CD14-positive monocyte (primary cell): ENCODE measurements around the gene AGPAT2. TPM values are rescaled to one million over a fixed set of nuclear protein-coding genes. Genes with fewer than 3 reads are reported as not detected.

Experiments used
- DNase-seq, 3 donors: peaks; one replicate each; pipeline ENCODE4 v3.0.0-alpha.2; 2011 to 2022
- H2AFZ ChIP-seq: 2 replicates; pipeline ENCODE4 v1.6.0; 2012; ENCODE audit warnings: mild to moderate bottlenecking, low read depth, low read length, inconsistent platforms; ENCODE audit not compliant: insufficient read depth, poor library complexity, severe bottlenecking
- H3K27ac ChIP-seq, 2 donors: 1 replicate in 1 of 2; 2 replicates in 1 of 2; pipeline ENCODE4 v1.5.1; 2012 to 2013; ENCODE audit warnings: low read length in 2 of 2, control low read depth in 1 of 2, inconsistent platforms in 1 of 2, low read depth in 1 of 2, mild to moderate bottlenecking in 1 of 2
- H3K27me3 ChIP-seq, 2 donors: one replicate each; pipeline versions ENCODE4 v1.6.0 to v1.6.1; 2011 to 2013; ENCODE audit warnings: low read length in 2 of 2; ENCODE audit not compliant: control insufficient read depth in 2 of 2, insufficient read depth in 2 of 2
- H3K36me3 ChIP-seq, 2 donors: replicated peaks in 1 of 2; 1 replicate in 1 of 2; 2 replicates in 1 of 2; pipeline versions ENCODE4 v1.5.1 to v1.6.1; 2012 to 2013; ENCODE audit warnings: low read length in 2 of 2, control low read depth in 1 of 2, inconsistent platforms in 1 of 2, mild to moderate bottlenecking in 1 of 2; ENCODE audit not compliant: insufficient read depth in 2 of 2, control insufficient read depth in 1 of 2
- H3K4me1 ChIP-seq, 2 donors: 1 replicate in 1 of 2; 2 replicates in 1 of 2; pipeline versions ENCODE4 v1.5.1 to v1.6.1; 2012 to 2013; ENCODE audit warnings: low read length in 2 of 2, control low read depth in 1 of 2, inconsistent platforms in 1 of 2, mild to moderate bottlenecking in 1 of 2, moderate library complexity in 1 of 2; ENCODE audit not compliant: insufficient read depth in 2 of 2, control insufficient read depth in 1 of 2
- H3K4me2 ChIP-seq: replicated peaks from 2 replicates; pipeline ENCODE3; 2012; ENCODE audit warnings: low read length, moderate library complexity, mild to moderate bottlenecking; ENCODE audit not compliant: poor library complexity, severe bottlenecking; ENCODE audit errors: extremely low read depth
- H3K4me3 ChIP-seq, 3 experiments: fragments of 200-600 bp in 1 of 3; sonication (generic) in 1 of 3; replicated peaks in 1 of 3; 1 replicate in 2 of 3; 2 replicates in 1 of 3; pipeline ENCODE4 v1.5.1; 2011 to 2013; ENCODE audit warnings: low read length in 3 of 3, mild to moderate bottlenecking in 3 of 3, control low read depth in 2 of 3, low read depth in 2 of 3, inconsistent platforms in 1 of 3, moderate library complexity in 1 of 3
- H3K79me2 ChIP-seq: 2 replicates; pipeline ENCODE4 v1.6.0; 2012; ENCODE audit warnings: mild to moderate bottlenecking, control low read depth, inconsistent platforms, low read length, moderate library complexity; ENCODE audit not compliant: insufficient read depth
- H3K9ac ChIP-seq: 2 replicates; pipeline ENCODE4 v1.6.0; 2017; ENCODE audit warnings: low read length, mild to moderate bottlenecking; ENCODE audit not compliant: insufficient read depth, poor library complexity, severe bottlenecking
- H3K9me3 ChIP-seq, 2 donors: replicated peaks in 1 of 2; 1 replicate in 1 of 2; 2 replicates in 1 of 2; pipeline versions ENCODE4 v1.5.1 to v1.6.1; 2012 to 2013; ENCODE audit warnings: low read length in 2 of 2, control low read depth in 1 of 2; ENCODE audit not compliant: control insufficient read depth in 1 of 2, insufficient read depth in 1 of 2
- H4K20me1 ChIP-seq: 2 replicates; pipeline ENCODE4 v1.6.0; 2012; ENCODE audit warnings: mild to moderate bottlenecking, low read length, control low read depth, moderate library complexity; ENCODE audit not compliant: insufficient read depth
- H3K27ac Mint-ChIP-seq, 7 donors: one replicate each; pipeline ENCODE4 v1.8.0; 2020; ENCODE audit warnings: mild to moderate bottlenecking in 7 of 7, mixed read lengths in 7 of 7, moderate library complexity in 6 of 7, inconsistent platforms in 2 of 7
- H3K27me3 Mint-ChIP-seq, 3 donors: one replicate each; pipeline ENCODE4 v1.8.0; 2021 to 2022; ENCODE audit warnings: low read depth in 3 of 3, mild to moderate bottlenecking in 3 of 3, mixed read lengths in 3 of 3, moderate library complexity in 3 of 3, inconsistent platforms in 1 of 3
- H3K36me3 Mint-ChIP-seq, 2 donors: one replicate each; pipeline ENCODE4 v1.8.0; 2020; ENCODE audit warnings: mixed read lengths in 2 of 2, inconsistent platforms in 1 of 2, mild to moderate bottlenecking in 1 of 2
- H3K4me1 Mint-ChIP-seq: one replicate; pipeline ENCODE4 v1.8.0; 2020; ENCODE audit warnings: mild to moderate bottlenecking, mixed read lengths
- H3K4me3 Mint-ChIP-seq, 2 donors: one replicate each; pipeline ENCODE4 v1.8.0; 2020; ENCODE audit warnings: mild to moderate bottlenecking in 2 of 2, mixed read lengths in 2 of 2, moderate library complexity in 1 of 2
- H3K9me3 Mint-ChIP-seq, 7 donors: one replicate each; pipeline ENCODE4 v1.8.0; 2020 to 2022; ENCODE audit warnings: mixed read lengths in 7 of 7, mild to moderate bottlenecking in 6 of 7, moderate library complexity in 6 of 7, inconsistent platforms in 2 of 7
- CTCF ChIP-seq: fragments of 200-600 bp; IDR thresholded peaks from one replicate; pipeline ENCODE4 v1.8.0; 2022; ENCODE audit warnings: antibody characterized with exemption, mild to moderate bottlenecking
- WGBS: methylation state at CpG from one replicate; pipeline ENCODE4 v1.1.5; 2013; ENCODE audit warnings: missing lambda C conversion rate; ENCODE audit not compliant: insufficient coverage; 5-methylcytosine and 5-hydroxymethylcytosine counted together
- intact Hi-C, 2 donors: fragments of 100-400 bp; cut with micrococcal nuclease; formaldehyde crosslinking; loops; one replicate each; pipeline versions ENCODE4 v1.15.0 to v1.15.1; 2023
- polyA plus RNA-seq, 3 donors: library from polyadenylated mRNA; depleted of rRNA in 1 of 3; unstranded in 2 of 3; stranded (reverse) in 1 of 3; fragments of 300-500 nt in 2 of 3; fragments of >200 nt in 1 of 3; fragmentation: Illumina TruSeq in 2 of 3; gene quantifications; 1 replicate in 2 of 3; 2 replicates in 1 of 3; pipeline ENCODE4 v1.2.3, GENCODE V29; 2012 to 2021

AGPAT2 gene
- polyA plus RNA-seq, 3 donors: 80.1 to 139 (median 116) TPM

- intact Hi-C loops: loop anchor here in 1 of 2 donors (5.0 kb wide), 1 partner anchor 51 kb away; no protein-coding TSS in a partner anchor
- peak overlapping the region; percentile 91 to 95 (median 93) for H3K27ac Mint-ChIP-seq
- peaks cover 79 to 83% of the 10 kb centered on the region in 2 donors for H3K4me1 ChIP-seq
Measured at GRCh38 chr9:136698635-136699246, 11.5 kb upstream of the AGPAT2 start.

More at GRCh38 chr9:136698635-136699246, 11.5 kb upstream of the AGPAT2 start:
- H3K36me3 Mint-ChIP-seq: peaks cover 0 to 2% of the 10 kb centered on the region in 2 donors
- Histone ChIP-seq H3K36me3 (no peaks in the 10 kb centered on the region), H3K9ac (no peak overlapping the region), H3K79me2 (no peaks in the 10 kb centered on the region), H2AFZ (no peak overlapping the region), H3K27me3 (peaks cover 2 to 12% of the 10 kb centered on the region in 2 donors), H3K4me2 (peak overlapping the region; percentile 28), H4K20me1 (no peaks in the 10 kb centered on the region), H3K4me3 (no peak overlapping the region), H3K9me3 (no peaks in the 10 kb centered on the region), H3K27ac (peak overlapping the region; percentile 55 to 89)
- TF ChIP-seq CTCF: no peak
- H3K27me3 Mint-ChIP-seq: peaks cover 12 to 33% (median 20%) of the 10 kb centered on the region in 3 donors
- peaks cover 0 to 6% (median 0%) of the 10 kb centered on the region in 7 donors for H3K9me3 Mint-ChIP-seq
- H3K4me1 Mint-ChIP-seq: peaks cover 64% of the 10 kb centered on the region
- no peak overlapping the region for H3K4me3 Mint-ChIP-seq
- 100% methylated on average over 2 of the region's 11 CpGs for WGBS
- DNase-seq: no peak
